ENCODE measurements around the gene MTAP. TPM values are rescaled to one million over a fixed set of nuclear protein-coding genes. Genes with fewer than 3 reads are reported as not detected.

Gene MTAP
- total RNA-seq, 1 donor: 36.7 TPM

DNA sequence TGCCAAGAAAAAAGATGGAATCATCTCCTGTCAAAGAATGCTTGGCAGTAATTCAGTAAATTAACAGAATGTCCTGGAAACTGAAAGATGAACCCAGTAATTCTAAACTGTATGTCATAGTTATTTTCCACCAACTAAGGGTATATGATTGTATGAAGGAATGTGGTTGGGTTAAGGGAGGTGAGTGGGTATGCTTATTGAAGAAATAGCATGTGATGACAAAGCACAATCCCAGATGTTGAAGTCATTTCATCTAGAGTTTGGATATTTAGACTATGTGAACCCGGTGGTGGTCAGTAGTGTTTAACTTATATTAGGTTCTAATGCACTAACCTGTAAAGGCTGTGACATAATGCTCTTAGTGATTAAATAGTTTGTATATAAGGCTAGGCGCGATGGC lies 104.4 kb downstream of the MTAP start:
- DNase-seq (ENCODE audit: low read depth): no peak
- TF ChIP-seq, protein P1, sequence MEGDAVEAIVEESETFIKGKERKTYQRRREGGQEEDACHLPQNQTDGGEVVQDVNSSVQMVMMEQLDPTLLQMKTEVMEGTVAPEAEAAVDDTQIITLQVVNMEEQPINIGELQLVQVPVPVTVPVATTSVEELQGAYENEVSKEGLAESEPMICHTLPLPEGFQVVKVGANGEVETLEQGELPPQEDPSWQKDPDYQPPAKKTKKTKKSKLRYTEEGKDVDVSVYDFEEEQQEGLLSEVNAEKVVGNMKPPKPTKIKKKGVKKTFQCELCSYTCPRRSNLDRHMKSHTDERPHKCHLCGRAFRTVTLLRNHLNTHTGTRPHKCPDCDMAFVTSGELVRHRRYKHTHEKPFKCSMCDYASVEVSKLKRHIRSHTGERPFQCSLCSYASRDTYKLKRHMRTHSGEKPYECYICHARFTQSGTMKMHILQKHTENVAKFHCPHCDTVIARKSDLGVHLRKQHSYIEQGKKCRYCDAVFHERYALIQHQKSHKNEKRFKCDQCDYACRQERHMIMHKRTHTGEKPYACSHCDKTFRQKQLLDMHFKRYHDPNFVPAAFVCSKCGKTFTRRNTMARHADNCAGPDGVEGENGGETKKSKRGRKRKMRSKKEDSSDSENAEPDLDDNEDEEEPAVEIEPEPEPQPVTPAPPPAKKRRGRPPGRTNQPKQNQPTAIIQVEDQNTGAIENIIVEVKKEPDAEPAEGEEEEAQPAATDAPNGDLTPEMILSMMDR (IDR thresholded peaks at IDR 0.05; ENCODE audit: insufficient read depth, low read depth, low read length): no peak
- H3K4me3 ChIP-seq (ENCODE audit: low read depth, low read length): no peak overlapping the region

DNA sequence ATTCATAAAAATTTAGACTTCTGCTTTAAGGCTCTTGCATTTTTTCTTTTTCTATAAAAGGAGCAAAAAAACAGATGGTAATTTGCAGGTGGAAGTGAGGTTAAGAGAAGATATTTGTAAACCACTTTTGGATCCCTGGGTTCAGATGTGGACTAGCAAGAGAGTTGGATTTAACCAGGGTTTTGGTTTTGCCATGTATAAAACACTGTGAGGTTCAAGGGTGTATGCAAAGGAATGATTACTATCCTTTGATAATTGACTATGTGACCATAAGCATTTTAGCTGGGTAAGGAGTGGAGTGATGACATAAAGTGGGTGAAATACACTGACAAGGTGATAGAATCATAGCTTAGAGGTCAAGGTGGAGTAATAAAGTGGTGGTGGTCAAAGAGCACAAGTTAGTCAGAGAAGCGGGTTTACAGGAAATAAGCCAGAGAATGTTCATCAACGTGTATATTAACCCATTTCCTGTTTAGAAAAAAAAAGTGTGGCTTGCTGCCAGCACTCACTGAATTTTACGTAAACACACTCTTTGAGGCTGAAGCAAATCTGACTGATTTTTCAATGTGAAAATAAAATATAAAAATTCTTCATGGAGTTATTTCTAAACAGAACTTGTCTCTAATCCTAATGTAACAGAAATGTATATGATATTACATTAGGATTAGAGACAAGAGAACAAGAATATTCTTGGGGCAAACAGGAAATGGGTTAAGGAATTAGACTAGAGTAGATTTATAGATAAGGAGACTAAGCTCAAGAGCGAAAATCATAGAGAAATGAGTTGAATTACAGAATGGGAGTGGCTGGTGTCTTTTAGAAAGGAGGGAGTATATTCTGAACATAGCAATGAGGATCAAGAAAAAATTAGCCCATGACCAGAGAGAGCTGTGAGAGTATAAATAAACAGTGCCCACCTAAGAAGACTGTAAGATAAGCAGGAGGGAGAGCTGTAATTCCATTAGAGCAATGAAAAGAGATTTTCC lies 117.2 kb downstream of the MTAP start:
- no peak overlapping the region for H3K4me3 ChIP-seq (ENCODE audit: low read depth, low read length)
- TF ChIP-seq, protein P1 (IDR thresholded peaks at IDR 0.05; ENCODE audit: insufficient read depth, low read depth, low read length): no peak
- DNase-seq (ENCODE audit: low read depth): peak; percentile 91

DNA sequence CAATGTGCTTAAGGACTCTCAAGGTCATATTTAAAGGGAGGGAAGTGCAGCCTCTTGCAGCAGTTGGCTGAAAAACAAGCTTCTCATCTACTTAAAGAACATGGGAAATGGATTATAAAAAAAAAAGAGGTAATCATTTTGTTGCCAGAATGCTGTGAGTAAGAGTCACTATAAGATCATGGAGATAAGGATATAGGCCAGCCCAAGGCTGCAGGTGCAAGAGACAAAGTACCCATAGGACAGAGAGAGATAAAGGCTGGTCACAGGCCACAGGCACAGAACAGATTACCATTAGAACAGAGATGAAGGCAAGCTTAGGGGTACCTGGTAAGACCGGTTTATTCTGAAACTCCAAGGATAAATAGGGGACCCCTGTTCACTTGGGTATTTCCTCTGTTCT lies 121.3 kb downstream of the MTAP start:
- no peak overlapping the region for H3K4me3 ChIP-seq (ENCODE audit: low read depth, low read length)
- DNase-seq (ENCODE audit: low read depth): no peak
- TF ChIP-seq, protein P1 (IDR thresholded peaks at IDR 0.05; ENCODE audit: insufficient read depth, low read depth, low read length): no peak

DNA sequence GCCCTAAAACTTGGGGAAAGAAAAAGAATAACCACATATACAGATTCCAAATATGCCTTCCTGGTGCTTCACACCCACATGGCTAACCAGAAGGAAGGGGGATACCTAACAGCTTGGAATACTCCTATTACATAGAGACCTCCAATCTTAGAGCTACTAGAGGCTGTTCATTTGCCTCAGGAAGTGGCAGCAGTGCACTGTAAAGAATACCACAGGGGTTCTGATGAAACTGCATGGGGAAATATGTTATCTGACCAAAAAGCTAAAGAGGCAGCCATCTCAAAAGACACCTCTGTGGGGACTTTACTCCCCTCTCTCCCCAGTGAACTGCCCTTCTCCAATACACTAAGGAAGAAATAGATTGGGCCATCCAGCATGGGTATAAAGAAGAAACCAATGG lies 125.3 kb downstream of the MTAP start:
- H3K4me3 ChIP-seq (ENCODE audit: low read depth, low read length): no peak overlapping the region
- no peak for DNase-seq (ENCODE audit: low read depth)
- TF ChIP-seq, protein P1 (IDR thresholded peaks at IDR 0.05; ENCODE audit: insufficient read depth, low read depth, low read length): no peak

DNA sequence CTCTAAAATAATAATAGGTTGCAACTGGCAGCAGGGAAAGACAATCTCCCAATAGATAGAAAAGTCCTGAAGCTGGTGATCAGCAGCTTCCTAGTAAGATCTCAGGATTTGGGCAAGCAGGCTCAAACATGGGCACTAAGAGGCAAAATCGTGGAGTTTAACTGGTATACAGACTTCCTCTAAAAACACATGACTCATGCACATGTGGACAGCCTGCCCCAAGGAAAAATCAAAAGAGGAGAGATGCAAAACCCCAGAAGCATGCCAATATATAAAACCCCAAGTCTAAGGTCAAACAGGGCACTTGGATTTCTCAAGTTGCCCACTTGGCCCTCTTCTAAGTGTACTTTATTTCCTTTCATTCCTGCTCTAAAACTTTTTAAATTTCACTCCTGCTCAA lies 129.0 kb downstream of the MTAP start:
- TF ChIP-seq, protein P1 (IDR thresholded peaks at IDR 0.05; ENCODE audit: insufficient read depth, low read depth, low read length): no peak
- DNase-seq (ENCODE audit: low read depth): no peak
- H3K4me3 ChIP-seq (ENCODE audit: low read depth, low read length): no peak overlapping the region

DNA sequence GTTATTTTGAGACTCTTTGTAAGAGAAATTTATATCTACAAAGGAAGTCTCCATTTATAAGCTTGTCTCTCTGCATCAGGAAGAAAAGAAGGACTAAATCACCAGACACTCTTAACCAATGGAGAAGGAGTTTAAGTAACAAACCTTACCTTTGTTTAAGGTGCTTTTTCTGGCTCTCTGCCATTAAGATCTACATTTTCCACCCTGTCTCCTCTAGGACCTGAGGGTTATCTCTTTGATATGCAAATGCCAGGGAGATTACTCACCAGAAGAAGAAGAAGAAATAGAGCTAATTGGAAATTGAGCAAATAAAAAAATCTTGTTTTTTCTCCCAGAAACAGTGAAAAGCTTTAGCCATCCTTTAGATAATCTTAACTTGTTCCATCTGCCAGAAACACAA lies 130.8 kb downstream of the MTAP start:
- TF ChIP-seq, protein P1 (IDR thresholded peaks at IDR 0.05; ENCODE audit: insufficient read depth, low read depth, low read length): no peak
- no peak overlapping the region for H3K4me3 ChIP-seq (ENCODE audit: low read depth, low read length)
- DNase-seq (ENCODE audit: low read depth): no peak

Measured in fibroblast of villous mesenchyme (primary cell).